GM21529 (cell line): Measurements from ENCODE around the gene ITGA8.
"Not testable (repeated sequence)": the region's sequence is repeated elsewhere in the genome, so short reads cannot be mapped to it uniquely, and the experiment has no call there.

Experiments
- ATAC-seq: cut with Tn5 transposase; IDR thresholded peaks from one replicate; pipeline ENCODE4 v1.9.1; 2021; ENCODE audit not compliant: unreplicated experiment

ITGA8 gene

DNA sequence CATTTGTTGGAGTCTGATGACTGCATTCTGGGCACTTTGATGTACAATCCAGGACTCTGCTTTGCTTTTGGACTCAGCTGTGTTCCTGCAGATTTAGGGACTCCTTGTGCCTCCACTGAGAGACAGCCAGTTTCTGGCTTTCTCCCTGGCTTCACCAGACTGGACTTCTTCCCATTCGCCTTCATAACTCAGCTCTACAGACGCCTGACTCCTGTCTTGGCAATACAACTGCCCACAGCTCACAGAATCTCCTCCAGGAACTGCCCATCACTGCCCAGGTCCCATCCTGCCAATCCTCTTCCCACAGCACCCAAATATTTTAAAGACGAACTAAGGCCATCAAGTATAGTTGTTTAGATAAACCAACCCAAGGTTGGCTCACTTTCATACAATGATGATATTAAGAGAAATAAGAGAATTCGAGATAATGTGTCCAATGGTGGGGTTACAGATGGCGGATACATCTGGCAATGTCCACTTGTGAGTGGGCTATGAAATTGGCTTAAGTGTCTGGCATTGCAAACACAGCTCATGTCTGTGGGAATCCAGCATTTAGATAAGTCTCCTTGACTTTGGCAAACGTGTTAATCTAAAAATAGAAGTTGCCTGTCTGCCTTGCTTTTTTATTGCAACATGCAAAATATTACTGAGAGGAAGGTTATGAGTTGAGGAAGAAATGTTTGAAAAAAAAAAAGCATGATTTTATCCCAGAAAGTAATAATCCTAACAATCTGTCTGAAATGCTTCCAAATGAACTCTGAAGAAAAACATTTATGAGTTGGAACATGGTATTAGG lies 95.1 kb downstream of the ITGA8 start:
- no peak for ATAC-seq

DNA sequence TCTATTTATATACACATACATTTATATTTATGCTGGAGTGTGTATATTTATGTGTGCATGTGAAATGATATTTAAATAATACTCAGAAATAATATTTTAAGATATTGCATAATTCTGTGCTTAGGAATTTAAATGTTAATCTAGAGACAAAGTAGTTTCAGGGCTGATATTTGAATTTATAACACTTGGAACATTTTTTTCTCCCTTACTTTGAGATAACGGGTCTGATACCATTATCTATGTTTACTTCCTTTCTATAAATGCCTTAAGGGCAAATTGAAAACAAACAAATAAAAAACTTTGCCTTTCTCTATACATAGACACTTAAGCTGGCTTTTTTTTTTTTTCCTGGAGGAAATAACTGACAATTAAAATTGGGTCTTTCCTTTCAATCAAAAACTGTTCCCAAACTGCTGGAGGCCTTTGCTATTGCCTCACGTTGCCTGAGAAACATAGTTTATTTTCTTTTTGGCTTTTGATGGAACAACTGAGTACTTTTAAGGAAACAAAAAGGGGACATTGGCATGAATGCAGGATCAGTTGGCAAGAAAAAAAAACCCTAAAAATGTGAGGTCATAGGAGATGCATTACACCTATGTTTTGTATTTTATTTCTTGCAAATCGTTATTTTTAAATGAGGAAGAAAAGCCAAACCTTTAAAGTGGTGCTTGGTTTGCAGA lies 98.7 kb downstream of the ITGA8 start:
- ATAC-seq, result no peak

DNA sequence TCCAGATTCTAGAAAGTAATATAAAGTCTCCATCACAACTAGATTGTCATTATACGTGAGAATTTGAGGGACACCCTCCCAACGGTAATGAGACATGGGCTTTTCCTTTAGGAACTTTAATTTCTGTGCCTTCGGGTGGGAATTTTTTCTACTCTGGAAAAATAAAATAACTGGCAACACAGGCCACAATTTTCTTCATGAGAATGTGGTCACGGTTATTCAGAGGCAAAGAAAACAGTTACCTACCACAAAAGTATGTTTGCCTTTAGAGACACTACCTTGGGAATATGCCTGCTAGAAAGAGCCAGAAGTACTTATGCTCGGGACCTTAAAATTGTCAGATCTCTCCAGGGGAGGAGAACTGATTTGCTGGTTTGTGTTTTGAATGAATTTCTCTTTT lies 99.4 kb downstream of the ITGA8 start:
- ATAC-seq, result no peak

DNA sequence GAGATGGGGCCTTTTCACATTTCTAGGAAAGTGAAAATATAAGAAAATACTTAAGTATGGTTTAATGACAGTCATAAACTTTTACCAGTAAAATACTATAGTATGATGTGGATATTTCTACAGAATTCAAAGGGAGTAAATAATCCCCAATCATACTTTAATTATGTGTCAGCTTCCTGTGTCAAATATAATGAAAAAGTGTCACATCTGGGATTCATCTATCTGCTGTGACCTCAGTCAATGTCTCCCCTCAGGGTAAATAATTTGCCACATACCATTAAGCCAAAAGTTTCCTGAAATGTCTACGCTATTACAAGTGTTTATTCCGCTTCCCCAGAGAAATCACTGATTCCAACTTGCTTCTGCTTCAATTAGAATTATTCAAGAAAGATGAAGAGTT lies 110.5 kb downstream of the ITGA8 start:
- ATAC-seq, result no peak

DNA sequence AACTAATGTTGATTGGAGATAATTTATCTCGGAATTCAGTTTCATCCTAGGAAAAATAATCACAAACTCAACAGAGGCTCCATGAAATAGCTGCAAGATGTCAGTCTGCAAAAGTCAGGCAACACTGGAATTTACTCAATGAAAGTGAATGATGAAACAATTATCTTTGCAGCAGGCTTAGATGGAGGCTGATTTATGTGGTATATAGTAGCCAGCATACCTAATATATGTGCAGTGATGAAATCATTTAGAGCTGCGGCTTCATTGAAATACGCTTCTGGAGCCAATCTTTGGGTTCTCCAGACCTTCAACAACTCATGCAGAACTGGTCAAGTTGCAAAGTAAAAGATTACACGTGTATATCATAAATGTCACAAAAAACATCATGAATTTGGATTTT lies 113.3 kb downstream of the ITGA8 start:
- ATAC-seq, result no peak

DNA sequence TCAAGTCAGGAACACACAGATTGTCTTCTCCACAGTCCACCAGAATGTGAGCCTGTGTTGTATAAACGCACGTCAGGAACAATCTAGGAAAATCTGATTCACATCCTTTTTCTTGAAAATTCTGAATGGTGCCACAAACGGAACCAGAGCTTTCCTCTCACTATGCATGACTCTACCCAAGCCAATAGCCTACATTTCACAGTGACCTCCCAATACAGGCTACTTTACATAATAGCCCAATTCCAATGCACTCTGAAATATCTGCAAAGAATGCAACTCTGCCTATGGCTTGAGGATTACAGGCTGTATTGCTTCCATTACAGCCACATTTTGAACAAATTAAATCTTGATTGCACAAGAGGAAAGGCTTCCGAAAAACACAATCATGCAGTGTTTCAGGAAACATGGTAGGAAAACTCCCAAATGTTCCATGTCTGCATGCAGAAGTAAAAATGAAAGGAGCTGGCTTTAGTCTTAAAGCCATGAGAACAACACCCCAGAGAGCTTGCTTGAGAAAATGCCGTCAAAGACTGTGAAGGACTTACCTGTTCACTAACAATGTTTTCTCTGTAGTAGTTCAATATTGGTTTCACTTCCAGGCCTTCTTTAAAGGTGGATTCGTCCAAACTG lies 113.9 kb downstream of the ITGA8 start:
- ATAC-seq, result no peak

DNA sequence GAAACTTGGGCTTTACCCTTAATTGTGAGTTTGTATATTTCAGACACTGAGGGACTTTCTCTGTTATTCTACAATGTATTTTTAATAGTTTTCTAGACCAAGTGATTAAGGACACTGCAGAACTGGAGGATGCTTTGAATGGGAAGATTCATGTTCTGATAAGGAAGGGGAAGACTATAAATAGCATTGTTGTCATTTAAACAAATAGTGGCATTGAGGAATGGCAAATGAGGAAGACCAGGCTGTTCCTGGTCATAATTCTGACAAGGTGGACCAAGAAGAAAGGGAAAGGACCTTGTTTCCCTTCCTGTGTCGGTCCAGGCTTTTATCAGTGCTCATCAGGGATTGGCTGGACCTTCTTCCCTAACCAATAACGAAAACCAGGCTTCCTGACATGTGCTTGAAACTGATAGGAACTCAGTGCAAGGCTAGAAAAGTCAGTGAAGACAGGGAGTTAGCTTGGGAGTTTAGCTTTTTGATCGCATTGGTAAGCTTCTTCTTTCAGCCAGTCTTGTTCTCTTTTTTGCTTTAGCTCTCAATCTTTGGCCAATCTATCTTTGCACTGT lies 116.2 kb downstream of the ITGA8 start:
- ATAC-seq, result no peak

DNA sequence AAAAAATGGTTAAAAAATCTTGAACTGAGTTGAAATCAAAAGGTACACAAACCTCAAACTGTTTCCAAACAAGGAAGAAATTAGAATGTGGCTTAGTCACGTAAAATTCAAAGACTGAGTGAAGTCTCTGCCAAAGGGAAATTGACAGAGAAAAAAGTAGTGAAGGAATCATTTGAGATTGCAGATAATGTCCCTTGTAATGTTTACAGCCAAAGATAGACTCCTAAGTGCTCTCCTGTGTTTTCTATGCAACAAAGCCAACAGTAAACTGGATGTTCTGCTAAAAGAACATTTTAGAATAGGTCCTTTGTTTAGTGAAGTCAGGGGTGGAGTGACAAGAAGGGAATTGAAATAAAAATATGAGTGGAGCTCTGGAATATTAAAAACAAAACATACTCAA lies 117.9 kb downstream of the ITGA8 start:
- no peak for ATAC-seq

DNA sequence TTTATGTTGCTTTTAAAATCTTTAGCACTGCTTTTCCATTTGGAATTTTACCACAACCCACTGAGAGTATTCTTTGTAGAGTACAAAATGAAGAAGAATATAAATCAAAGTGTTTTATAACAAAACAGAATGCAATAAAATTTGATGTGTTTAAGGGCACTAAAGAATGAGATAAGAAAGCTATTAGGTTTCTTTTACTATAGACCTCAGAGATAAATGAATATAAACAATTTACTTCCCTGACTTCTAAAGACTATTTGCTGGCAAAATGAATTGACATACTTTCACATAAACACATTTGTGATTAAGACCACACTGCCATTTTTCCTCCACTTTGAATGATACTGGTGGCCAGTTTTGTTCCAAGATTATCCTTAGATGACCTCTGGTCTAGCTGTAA lies 124.5 kb downstream of the ITGA8 start:
- ATAC-seq, result no peak

DNA sequence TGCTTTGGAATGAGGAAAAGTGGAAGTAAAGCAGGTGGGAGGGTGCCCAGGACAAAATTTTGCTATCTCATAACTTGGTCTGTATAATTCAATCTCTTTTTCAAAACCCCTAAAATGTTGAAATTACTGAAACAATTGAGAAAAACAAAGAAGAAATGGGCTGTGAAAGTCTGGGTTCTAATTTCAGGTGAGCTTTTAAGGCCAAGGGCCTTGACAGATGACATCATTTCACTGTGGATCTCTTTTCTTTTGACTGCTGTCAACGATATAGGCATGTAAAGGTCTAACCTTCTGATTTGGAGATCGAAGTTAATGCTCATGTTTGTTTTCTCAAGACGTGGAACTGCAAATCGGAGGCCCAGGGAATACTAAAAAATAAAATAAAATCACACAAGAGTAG lies 127.8 kb downstream of the ITGA8 start:
- no peak for ATAC-seq

DNA sequence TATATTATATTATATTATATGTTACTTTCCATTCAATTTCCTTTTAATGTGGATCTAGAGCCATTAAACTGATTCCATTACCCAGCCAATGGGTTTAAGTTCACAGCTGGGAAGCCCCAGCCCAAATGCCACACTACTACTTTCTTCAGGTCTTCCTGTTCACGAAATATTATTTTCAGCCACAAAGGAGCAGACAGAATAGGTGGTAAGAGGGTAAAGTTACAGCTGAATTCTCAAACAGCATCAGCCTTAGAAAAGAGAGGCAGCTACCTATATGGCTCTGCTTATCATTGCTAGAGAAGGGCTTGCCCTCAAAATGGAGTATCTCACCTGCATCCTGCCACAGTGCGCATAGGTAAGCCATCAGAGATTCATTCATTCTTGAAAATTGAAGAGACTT lies 128.3 kb downstream of the ITGA8 start:
- ATAC-seq, result no peak

DNA sequence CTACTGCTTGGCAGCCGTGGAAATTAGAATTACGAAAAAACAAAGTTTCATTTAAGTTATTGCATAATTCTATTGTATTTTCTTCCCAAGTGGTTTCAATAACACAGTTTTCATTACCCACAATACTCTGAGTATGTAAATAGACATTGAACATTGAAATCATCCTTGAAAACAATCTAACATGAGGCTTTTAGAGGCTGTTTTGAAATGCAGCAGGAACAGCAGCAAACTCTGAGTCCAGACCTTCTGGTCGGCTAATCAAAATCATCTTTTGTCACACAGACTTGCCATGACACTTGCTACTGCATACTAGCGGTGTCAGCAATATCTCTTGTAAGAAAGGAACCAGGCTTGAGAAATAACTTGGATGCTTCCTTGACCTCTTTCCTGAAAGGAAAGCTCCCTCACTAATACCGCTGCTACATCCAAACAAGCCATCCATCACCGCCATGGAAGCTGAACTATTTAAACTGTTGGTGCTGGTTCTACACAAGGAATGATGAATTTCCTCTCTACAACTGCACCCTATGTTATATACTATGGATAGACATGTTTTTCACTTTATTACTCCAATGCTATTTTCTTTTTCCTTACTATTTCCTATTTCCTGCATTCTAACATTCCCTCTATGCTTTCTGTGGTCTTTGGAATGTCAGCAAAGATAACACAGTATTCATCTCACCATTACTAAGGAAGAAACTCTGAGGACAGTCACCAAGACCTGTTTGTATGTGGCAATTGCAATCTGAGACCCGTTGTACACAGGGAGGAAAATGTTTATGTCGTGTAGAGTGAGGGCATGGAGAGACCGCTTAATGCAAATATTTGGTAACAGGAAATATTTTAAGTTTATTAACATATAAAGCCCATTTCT lies 130.8 kb downstream of the ITGA8 start:
- no peak for ATAC-seq

DNA sequence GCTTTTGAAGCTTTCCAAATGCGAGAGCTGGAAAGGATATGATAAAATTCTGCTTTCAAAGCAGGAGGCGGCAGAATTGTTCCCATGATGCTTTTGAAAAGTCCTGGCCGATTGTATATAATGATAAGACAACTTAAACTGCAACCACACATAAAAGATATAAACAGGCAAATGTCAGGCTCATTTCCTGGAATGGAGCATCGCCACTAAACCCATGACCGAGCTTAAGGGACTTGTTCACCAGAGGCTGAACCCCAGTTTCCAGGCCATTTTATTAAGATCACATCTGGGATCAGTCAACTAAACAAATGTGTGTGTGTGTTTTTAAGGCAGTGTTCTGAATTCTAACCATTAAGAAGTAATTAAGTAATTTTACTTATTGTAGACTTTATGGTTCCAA lies 131.6 kb downstream of the ITGA8 start:
- ATAC-seq, result no peak

DNA sequence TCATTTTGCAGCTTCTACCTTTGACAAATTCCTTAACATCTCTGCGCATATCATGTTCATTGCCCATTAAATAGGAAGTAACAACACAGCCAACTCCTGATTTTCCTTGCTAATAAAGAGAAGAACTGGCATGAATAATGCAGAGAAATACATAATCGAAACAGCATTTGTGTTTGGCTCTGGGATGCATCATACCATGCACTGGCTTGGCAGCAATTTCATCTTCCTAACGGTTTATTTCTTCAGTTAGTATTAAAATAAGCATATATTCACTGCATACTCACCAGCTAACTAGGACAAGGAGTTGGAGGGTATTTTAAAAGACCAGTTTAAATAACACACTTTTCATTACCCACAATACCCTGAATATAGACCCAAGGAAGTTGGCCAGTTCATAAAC lies 132.5 kb downstream of the ITGA8 start:
- no peak for ATAC-seq

DNA sequence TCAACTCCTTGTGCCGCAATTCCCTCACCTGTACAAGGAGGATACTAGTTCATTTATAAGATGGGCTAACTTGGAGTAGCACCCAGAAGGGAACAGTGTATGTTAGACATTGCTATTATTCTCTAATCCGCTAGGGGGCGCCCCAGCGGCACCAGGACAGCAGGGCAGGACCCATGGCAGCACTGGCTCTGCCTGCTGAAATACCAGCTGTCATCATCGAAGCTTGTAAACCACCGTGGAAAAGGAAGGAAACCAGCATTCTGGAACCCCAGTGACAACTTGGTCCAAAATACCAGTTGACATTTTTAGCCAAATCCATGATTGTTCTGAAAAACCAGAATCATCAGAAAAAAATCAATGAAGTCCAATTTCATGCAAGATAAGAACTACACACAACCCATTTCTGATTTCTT lies 134.4 kb downstream of the ITGA8 start:
- peak; percentile 88 for ATAC-seq

DNA sequence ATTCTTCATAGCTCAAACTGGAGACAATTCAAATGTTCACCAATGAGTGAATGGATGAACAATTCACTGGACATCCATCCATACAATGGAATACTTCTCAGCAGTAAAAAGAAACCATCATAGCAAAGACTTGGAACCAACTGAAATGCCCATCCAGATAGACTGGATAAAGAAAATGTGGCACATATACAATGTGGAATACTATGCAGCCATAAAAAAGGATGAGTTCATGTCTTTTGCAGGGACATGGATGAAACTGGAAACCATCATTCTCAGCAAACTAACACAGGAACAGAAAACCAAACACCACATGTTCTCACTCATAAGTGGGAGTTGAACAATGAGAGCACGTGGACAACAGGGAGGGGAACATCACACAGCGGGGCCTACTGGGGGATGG lies 136.8 kb downstream of the ITGA8 start:
- not testable (repeated sequence) for ATAC-seq

DNA sequence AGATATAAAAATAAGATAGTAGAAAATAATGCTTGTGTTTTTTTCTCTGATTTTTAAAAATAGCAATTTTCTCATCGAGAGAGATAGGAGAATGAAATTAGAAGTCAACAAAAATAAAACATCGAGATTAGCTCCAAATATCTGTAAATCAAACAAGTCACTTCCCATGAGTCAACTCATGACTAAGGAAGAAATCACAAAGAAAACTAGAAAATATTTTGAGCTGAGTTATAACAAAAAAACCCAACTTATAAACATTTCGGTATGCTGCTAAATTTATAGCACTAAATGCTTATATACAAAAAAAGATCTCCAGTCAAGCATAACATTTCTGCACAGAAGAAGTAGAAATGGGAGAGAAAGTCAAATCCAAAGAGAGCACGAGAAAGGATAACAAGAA lies 140.1 kb downstream of the ITGA8 start:
- ATAC-seq, result no peak

DNA sequence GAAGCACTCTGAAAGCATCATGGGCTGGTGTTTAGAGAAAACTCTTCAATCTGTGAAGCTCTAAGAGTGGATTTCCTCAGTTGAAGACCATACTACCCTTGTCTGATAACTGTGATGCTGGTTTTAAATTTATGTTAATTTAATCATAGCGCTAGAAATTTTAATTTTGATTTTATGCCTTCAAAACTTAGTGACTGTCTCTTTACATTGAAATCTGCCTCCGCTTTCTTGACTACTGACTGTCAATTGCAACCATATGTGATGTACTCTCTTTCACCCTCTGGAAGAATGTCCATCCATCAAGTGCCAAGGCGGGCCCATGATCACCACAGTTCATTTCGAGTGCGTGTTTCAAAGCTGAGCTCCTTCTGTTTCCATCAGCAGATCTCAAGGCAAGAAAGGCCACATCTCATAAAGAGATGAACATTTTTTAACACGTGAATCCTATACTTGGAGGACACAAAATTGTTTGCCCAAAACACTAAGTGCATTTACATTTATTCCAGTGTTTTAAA lies 147.1 kb downstream of the ITGA8 start:
- no peak for ATAC-seq

DNA sequence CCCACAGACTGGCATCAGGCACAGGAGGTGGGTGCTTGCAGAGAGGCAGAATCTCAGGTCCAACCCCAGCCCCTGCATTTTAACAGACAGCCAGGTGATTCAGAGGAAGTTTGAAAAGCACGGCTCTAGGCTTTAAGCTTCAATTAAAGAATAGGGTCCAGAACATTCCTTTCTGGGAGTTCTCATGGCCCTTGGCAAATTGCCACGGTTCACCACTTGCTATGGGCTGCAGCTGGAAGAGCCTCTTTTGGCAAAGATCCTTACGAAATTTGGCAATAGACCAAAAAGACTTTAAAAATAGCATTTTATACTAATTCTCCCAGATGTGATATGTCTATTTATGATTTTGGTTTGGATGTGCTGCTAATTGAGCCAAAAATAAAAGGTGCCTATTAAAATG lies 148.1 kb downstream of the ITGA8 start:
- ATAC-seq, result no peak

DNA sequence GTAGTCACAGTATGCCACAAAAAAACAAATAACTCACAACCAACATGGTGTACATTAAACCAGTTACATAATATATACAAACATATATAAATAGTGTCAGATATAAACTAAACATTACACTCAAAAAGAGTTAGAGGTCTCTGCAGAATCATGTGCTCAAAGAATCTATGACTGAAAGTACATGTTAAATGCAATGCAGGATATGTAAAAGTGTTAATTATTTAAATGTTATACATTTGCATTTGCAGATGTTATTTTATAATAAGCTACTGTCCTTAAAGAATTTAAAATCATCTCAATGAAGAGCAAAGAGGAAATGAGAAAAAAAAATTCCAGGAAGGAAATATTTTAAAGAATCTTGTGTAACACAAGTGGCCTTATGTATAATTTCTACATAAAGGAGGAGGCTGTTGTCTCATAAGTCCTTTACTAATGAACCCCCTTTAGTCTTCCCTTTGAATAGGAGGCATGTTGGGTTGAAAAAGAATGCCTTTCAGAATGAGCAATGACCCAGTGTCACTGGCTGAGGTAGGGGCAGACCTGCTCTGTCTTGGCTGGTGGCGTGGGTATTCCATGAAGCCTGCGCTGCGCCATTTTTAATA lies 148.9 kb downstream of the ITGA8 start:
- ATAC-seq, result no peak
